Cardiac muscle cell (in vitro differentiated cells and primary cell): ENCODE results near the gene FREM3. TPM values are rescaled to one million over a fixed set of nuclear protein-coding genes. Genes with fewer than 3 reads are reported as not detected.

Experiments
- DNase-seq, 2 donors: peaks; one replicate each; pipeline versions ENCODE4 v3.0.0 to v3.0.0-alpha.2; 2010 to 2017; ENCODE audit warnings: low read depth in 1 of 2, low spot score in 1 of 2
- H3K27ac ChIP-seq: fragments of 200-600 bp; sonication (generic); 2 replicates; pipeline ENCODE4 v1.5.1; 2016
- H3K27me3 ChIP-seq: fragments of 200-600 bp; sonication (generic); 2 replicates; pipeline ENCODE4 v1.6.0; 2016; ENCODE audit warnings: control low read depth
- H3K36me3 ChIP-seq: fragments of 200-600 bp; sonication (generic); 2 replicates; pipeline ENCODE4 v1.5.1; 2016; ENCODE audit warnings: control low read depth
- H3K4me1 ChIP-seq: fragments of 200-600 bp; sonication (generic); 2 replicates; pipeline ENCODE4 v1.8.1; 2017; ENCODE audit warnings: low read depth, mild to moderate bottlenecking, mixed run types
- H3K4me3 ChIP-seq: fragments of 200-600 bp; sonication (generic); 2 replicates; pipeline ENCODE4 v1.5.1; 2016; ENCODE audit warnings: mild to moderate bottlenecking
- H3K9me3 ChIP-seq: fragments of 200-600 bp; sonication (generic); 2 replicates; pipeline ENCODE4 v1.5.1; 2017; ENCODE audit warnings: low read depth, mild to moderate bottlenecking, control low read depth
- polyA plus RNA-seq: library from polyadenylated mRNA; unstranded; fragments of >200 nt; fragmentation: Nextera tagmentation; extraction: Ambion mirVana; gene quantifications from 2 replicates; pipeline ENCODE4 v1.2.1, GENCODE V29; 2016
- total RNA-seq: library from RNA; depleted of rRNA; stranded (reverse); fragments of >200 nt; gene quantifications from 2 replicates; pipeline ENCODE4 v1.2.3, GENCODE V29; 2016
- TF ChIP-seq, protein P1 (sequence below): IDR thresholded peaks from 2 replicates; pipeline ENCODE4 v1.5.1; 2012; ENCODE audit warnings: low read depth, mild to moderate bottlenecking, low read length

Gene FREM3
- total and polyA plus RNA-seq, 2 experiments from 2014 or later = not detected

DNA sequence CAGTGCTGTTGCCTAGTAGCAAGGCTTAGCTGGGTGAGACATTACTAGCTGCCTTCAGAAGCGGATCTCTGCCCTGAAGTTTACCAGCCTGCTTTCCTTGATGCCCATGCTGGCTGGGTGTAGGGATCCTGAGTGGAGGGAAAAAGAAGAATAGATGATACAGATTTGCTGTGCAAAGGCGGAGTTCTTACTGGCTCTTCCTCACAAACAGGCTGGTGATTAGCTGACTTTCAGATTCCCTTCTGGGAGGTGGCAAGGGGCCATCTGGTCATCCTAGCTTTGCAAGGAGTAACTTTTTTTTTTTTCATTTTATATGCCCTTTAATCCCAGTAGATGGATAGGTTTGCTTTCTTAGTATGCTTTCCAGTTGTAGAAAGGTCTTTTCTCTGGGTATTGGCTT, 142.2 kb downstream of the FREM3 start:
- H3K4me1 ChIP-seq = no peaks in the 10 kb centered on the region
- no peak overlapping the region for H3K4me3 ChIP-seq
- no peaks in the 10 kb centered on the region for H3K27me3 ChIP-seq
- H3K36me3 ChIP-seq = peaks cover 7% of the 10 kb centered on the region
- DNase-seq = no peak
- no peaks in the 10 kb centered on the region for H3K9me3 ChIP-seq
- TF ChIP-seq, protein P1, sequence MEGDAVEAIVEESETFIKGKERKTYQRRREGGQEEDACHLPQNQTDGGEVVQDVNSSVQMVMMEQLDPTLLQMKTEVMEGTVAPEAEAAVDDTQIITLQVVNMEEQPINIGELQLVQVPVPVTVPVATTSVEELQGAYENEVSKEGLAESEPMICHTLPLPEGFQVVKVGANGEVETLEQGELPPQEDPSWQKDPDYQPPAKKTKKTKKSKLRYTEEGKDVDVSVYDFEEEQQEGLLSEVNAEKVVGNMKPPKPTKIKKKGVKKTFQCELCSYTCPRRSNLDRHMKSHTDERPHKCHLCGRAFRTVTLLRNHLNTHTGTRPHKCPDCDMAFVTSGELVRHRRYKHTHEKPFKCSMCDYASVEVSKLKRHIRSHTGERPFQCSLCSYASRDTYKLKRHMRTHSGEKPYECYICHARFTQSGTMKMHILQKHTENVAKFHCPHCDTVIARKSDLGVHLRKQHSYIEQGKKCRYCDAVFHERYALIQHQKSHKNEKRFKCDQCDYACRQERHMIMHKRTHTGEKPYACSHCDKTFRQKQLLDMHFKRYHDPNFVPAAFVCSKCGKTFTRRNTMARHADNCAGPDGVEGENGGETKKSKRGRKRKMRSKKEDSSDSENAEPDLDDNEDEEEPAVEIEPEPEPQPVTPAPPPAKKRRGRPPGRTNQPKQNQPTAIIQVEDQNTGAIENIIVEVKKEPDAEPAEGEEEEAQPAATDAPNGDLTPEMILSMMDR = no peak
- H3K27ac ChIP-seq = no peak overlapping the region

DNA sequence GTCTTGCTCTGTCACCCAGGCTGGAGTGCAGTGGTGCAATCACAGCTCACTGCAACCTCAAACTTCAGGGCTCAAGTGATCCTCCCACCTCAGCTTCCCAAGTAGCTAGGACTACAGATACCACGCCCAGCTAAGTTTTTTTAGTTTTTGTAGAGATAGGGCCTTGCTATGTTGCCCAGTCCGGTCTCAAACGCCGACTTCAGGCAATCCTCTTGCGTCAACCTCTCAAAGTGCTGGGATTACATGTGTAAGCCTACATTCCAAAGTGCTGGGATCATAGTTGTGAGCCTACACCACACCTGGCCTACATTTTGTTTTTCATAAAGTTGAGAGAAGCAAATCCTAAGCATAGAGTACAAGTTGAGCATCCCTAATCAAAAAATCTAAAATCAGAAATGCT, 144.8 kb downstream of the FREM3 start:
- no peak overlapping the region for H3K27ac ChIP-seq
- DNase-seq = peak in 1 of 2 donors; percentile 4
- H3K36me3 ChIP-seq = peaks cover 22% of the 10 kb centered on the region
- no peaks in the 10 kb centered on the region for H3K4me1 ChIP-seq
- no peaks in the 10 kb centered on the region for H3K27me3 ChIP-seq
- H3K9me3 ChIP-seq = no peaks in the 10 kb centered on the region
- TF ChIP-seq, protein P1 = no peak
- no peak overlapping the region for H3K4me3 ChIP-seq

DNA sequence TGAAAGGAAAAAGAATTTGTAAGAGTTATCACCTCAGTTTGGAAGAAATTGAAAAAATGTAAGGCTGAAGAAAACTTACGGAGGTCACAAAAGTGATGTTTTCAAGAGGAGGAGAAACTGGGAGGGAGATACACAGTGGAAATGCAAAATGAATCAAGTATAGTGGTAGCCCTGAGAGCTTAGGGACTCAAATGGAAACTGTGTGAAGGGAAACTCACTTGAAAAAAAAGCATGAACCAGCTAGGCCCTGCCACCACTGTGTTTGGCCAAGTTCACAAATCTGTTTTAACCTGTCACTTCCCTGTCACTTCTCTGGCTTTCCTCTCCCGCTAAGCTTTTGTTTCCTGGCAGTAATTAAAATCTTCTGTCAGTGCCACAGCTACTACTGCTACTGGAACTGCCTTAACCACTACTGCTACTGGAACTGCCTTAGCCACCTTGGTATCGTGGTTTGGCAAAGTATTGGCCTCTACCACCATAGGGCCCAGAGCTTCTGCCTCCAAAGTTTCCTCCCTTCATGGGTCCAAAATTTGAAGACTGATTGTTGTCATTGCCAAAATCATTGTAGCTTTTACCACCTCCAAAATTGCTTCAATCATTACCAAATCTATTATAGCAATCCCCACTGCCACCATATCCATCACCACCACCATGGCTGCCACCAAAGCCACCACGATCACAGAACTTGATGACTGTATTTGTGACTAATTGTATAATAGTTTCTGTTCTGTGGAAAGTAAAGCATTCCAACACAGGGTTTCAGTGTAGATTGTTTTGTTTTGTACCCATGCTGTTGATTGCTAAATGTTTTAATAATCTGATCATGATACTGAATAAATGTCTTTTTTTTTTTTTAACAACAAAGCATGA, 145.5 kb downstream of the FREM3 start:
- no peak overlapping the region for H3K27ac ChIP-seq
- no peaks in the 10 kb centered on the region for H3K9me3 ChIP-seq
- DNase-seq = no peak
- no peaks in the 10 kb centered on the region for H3K4me1 ChIP-seq
- TF ChIP-seq, protein P1 = no peak
- H3K4me3 ChIP-seq = no peak overlapping the region
- H3K27me3 ChIP-seq = no peaks in the 10 kb centered on the region
- H3K36me3 ChIP-seq = peaks cover 28% of the 10 kb centered on the region

DNA sequence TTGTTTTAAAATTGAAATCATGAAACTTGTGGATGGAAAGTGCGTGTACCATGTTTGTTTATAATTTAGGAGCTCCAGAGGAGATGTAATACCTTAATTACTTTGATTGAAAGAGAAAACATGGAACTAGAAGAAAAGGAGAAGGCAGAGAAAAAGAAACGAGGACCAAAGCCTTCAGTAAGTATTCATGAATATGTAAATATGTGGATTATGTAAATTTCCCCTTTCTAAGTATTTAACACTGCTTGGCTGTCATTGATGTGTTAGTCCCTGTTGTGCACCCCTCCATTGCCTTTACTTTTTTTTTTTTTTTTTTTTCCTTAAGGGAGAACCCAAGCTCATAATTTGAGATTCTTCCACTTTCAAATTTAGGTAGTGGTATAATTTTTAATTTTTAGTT, 150.5 kb downstream of the FREM3 start:
- Histone ChIP-seq H3K27me3 (no peaks in the 10 kb centered on the region), H3K9me3 (no peaks in the 10 kb centered on the region), H3K4me1 (no peaks in the 10 kb centered on the region), H3K36me3 (peaks cover 75% of the 10 kb centered on the region), H3K27ac (no peak overlapping the region), H3K4me3 (no peak overlapping the region)
- TF ChIP-seq, protein P1 = no peak
- DNase-seq = no peak

DNA sequence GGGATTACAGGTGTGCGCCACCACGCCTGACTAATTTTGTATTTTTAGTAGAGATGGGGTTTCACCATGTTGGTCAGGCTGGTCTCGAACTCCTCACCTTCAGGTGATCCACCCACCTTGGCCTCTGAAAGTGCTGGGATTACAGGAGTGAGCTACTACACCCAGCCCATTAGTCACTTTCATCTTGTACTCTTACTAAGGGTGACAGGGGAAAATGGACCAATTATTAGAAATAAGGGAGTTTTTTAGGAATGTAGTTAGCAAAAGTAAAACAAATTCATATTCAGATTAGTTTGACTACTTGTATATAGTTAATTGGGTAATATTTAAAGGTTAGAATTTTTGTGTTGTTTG, 160.8 kb downstream of the FREM3 start:
- H3K27ac ChIP-seq = no peak overlapping the region
- TF ChIP-seq, protein P1 = no peak
- H3K27me3 ChIP-seq = no peaks in the 10 kb centered on the region
- H3K4me1 ChIP-seq = no peaks in the 10 kb centered on the region
- H3K36me3 ChIP-seq = peaks cover 79% of the 10 kb centered on the region
- H3K9me3 ChIP-seq = no peaks in the 10 kb centered on the region
- no peak for DNase-seq
- no peak overlapping the region for H3K4me3 ChIP-seq
